ENCODE measurements around the gene FASLG.

DNA sequence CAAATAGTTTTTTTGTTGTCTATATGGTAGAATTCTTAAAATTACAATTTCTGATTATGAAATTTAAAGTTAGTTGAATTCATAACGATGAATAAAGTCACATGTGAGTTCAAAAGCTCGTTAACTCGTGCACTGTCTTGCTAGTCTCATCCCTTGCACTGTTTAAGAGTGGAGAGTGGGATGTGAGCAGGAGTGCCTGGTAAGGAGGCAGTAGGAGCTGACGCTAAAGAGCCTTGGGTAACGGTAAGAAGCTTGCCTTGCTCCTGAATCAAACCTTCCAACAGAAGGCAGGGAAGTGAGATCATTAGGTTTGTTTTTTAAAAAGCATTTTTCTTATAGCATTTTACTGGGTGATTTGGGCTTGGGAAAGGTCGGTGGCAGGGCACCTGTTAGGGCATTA lies 2.3 kb upstream of the FASLG start:
- TF ChIP-seq CTCF (IDR thresholded peaks at IDR 0.05; ENCODE audit: poor library complexity) (no peak), EZH2phosphoT487 (IDR thresholded peaks at IDR 0.05; ENCODE audit: low read depth, severe bottlenecking, unreplicated experiment) (no peak)

Data from hepatocyte (in vitro differentiated cells).